Stromal cell of bone marrow (primary cell): ENCODE data around the gene MTHFD1.
"Not testable (repeated sequence)": the region's sequence is repeated elsewhere in the genome, so short reads cannot be mapped to it uniquely, and the experiment has no call there.

Experiments used
- DNase-seq: peaks from one replicate; pipeline ENCODE4 v3.0.0-alpha.2; 2012; ENCODE audit warnings: low read depth

MTHFD1 gene

GRCh38 chr14:64387782-64388532 lies at the start of gene MTHFD1:
MTHFD1 (plus strand) TSS chr14:64388353; CDS start chr14:64388428, 75 bp downstream.
- peak; percentile 99 for DNase-seq

- DNase-seq = peak; percentile 93
These were observed 49.4 kb upstream of the MTHFD1 start for GRCh38 chr14:64338616-64339316.

- no peak for DNase-seq
These were observed 47.5 kb upstream of the MTHFD1 start for GRCh38 chr14:64340560-64341196.

- no peak for DNase-seq
These were observed 40.4 kb upstream of the MTHFD1 start for GRCh38 chr14:64347748-64348147.

GRCh38 chr14:64349741-64350490 lies 38.2 kb upstream of the MTHFD1 start:
- no peak for DNase-seq

GRCh38 chr14:64363265-64363846 lies 24.8 kb upstream of the MTHFD1 start:
- no peak for DNase-seq

GRCh38 chr14:64364907-64365306 lies 23.2 kb upstream of the MTHFD1 start:
- DNase-seq = peak; percentile 38

- not testable (repeated sequence) for DNase-seq
These were observed 22.7 kb upstream of the MTHFD1 start for GRCh38 chr14:64365358-64365889.

- no peak for DNase-seq
These were observed 19.0 kb upstream of the MTHFD1 start for GRCh38 chr14:64369201-64369600.

- no peak for DNase-seq
These were observed 846 bp upstream of the MTHFD1 start for GRCh38 chr14:64387232-64387781.

GRCh38 chr14:64388533-64389285 lies 556 bp downstream of the MTHFD1 start:
- DNase-seq = no peak

GRCh38 chr14:64391113-64391725 lies 3.1 kb downstream of the MTHFD1 start:
- no peak for DNase-seq

- no peak for DNase-seq
These were observed 3.8 kb downstream of the MTHFD1 start for GRCh38 chr14:64391986-64392385.

- DNase-seq = not testable (repeated sequence)
These were observed 5.1 kb downstream of the MTHFD1 start for GRCh38 chr14:64393189-64393726.

GRCh38 chr14:64394423-64394822 lies 6.3 kb downstream of the MTHFD1 start:
- no peak for DNase-seq

- DNase-seq = no peak
These were observed 7.0 kb downstream of the MTHFD1 start for GRCh38 chr14:64394977-64395633.

GRCh38 chr14:64400829-64401459 lies 12.8 kb downstream of the MTHFD1 start:
- no peak for DNase-seq

- DNase-seq = no peak
These were observed 13.8 kb downstream of the MTHFD1 start for GRCh38 chr14:64401949-64402348.

- DNase-seq = no peak
These were observed 17.1 kb downstream of the MTHFD1 start for GRCh38 chr14:64405295-64405694.
